Adrenal gland (tissue), 5 donors: ENCODE data around the gene STARD10.

Source experiments
- POLR2A ChIP-seq, 2 donors: fragments of 450-650 bp; IDR thresholded peaks; one replicate each; pipeline ENCODE4 v1.6.1; 2017; ENCODE audit warnings: antibody characterized with exemption in 2 of 2, mild to moderate bottlenecking in 2 of 2, moderate library complexity in 1 of 2
- TF ChIP-seq, protein P1 (sequence below), 6 experiments: fragments of 450-650 bp in 4 of 6; fragments of 200-600 bp in 2 of 6; sonication (generic) in 1 of 6; IDR thresholded peaks; 1 replicate in 5 of 6; 2 replicates in 1 of 6; pipeline versions ENCODE4 v1.5.1 to v1.8.0; 2016 to 2021; ENCODE audit warnings: antibody characterized with exemption in 6 of 6, mild to moderate bottlenecking in 2 of 6, moderate library complexity in 1 of 6
- donor health status: DM: no; HTN: no; CAD: no.

DNA sequence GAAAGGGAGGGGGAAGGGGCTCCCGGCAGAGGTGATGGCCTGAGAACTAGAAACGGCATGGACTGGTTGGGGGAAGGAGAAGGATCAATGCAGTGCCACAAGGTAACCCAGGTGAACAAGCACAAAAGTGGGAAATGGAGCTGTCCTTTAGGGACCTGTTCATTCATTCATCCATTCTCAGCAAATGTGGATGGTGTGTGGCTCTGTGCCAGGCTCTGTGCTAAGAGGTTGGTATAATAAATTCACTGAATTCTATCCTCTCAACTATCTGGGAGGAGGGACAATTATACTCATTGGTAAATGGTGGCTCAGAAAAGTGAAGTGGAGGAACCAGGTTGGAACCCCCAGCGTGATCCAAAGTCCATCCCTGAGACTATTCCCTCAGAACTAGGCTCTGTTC is 23.0 kb downstream of the STARD10 start:
- TF ChIP-seq, protein P1, sequence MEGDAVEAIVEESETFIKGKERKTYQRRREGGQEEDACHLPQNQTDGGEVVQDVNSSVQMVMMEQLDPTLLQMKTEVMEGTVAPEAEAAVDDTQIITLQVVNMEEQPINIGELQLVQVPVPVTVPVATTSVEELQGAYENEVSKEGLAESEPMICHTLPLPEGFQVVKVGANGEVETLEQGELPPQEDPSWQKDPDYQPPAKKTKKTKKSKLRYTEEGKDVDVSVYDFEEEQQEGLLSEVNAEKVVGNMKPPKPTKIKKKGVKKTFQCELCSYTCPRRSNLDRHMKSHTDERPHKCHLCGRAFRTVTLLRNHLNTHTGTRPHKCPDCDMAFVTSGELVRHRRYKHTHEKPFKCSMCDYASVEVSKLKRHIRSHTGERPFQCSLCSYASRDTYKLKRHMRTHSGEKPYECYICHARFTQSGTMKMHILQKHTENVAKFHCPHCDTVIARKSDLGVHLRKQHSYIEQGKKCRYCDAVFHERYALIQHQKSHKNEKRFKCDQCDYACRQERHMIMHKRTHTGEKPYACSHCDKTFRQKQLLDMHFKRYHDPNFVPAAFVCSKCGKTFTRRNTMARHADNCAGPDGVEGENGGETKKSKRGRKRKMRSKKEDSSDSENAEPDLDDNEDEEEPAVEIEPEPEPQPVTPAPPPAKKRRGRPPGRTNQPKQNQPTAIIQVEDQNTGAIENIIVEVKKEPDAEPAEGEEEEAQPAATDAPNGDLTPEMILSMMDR (IDR thresholded peaks at IDR 0.05), result no peak
- TF ChIP-seq POLR2A (IDR thresholded peaks at IDR 0.05), result no peak
